T47D (cell line): ENCODE measurements around the gene RENBP.

Experiments
- DNase-seq, 2 experiments: peaks; one replicate each; pipeline versions ENCODE4 v3.0.0 to v3.0.0-alpha.2; 2011 to 2012; ENCODE audit warnings: low read depth in 1 of 2, low spot score in 1 of 2
- JUND ChIP-seq: IDR thresholded peaks from 2 replicates; pipeline ENCODE4 v1.6.1; 2012; ENCODE audit warnings: low read depth
- in situ Hi-C: cut with HindIII; loops from 2 replicates; pipeline ENCODE4 v1.10.0; 2016; ENCODE audit warnings: low sequenced_read_pairs, low pct_unique_long_range_greater_than_20kb

The RENBP gene

DNA sequence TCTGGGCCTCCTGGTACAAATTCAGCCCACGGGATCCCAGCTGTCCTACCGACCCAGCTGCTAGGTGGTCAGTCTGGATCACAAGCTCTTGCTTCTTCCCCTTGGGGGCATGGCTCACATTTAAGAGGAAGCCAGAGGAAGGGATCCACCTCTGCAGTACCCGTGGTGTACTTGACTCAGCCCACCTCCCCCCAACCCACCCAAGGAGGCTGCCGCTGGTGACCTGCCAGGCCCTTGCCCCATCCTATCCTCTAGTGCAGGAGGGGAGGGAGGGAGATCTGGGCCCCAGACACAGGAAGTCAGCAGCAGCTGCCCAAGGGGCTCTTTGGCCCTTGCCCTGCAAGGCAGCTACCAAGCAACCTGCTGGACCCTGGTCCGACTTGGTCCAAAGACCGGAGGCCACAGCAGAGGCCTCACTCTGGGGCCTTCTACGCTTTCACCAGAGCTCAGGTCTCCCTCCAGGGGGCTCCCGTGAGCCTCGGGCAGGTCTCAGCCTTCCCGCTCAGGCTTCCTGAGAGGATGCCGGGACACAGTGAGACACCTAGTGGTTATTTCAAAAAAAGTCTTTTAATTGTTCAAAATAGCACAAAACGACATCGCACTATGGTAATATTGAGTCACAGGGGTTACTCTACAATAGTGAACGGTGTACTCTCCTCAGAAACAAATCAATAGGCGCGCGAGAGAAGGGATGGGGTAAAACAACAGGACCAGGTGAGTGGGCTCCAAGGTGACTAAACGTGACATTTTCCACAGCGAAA is 2.7 kb upstream of the RENBP start:
- in situ Hi-C loops, result no loop called here
- TF ChIP-seq JUND, result no peak
- peak in 1 of 2 experiments; percentile 77 for DNase-seq

DNA sequence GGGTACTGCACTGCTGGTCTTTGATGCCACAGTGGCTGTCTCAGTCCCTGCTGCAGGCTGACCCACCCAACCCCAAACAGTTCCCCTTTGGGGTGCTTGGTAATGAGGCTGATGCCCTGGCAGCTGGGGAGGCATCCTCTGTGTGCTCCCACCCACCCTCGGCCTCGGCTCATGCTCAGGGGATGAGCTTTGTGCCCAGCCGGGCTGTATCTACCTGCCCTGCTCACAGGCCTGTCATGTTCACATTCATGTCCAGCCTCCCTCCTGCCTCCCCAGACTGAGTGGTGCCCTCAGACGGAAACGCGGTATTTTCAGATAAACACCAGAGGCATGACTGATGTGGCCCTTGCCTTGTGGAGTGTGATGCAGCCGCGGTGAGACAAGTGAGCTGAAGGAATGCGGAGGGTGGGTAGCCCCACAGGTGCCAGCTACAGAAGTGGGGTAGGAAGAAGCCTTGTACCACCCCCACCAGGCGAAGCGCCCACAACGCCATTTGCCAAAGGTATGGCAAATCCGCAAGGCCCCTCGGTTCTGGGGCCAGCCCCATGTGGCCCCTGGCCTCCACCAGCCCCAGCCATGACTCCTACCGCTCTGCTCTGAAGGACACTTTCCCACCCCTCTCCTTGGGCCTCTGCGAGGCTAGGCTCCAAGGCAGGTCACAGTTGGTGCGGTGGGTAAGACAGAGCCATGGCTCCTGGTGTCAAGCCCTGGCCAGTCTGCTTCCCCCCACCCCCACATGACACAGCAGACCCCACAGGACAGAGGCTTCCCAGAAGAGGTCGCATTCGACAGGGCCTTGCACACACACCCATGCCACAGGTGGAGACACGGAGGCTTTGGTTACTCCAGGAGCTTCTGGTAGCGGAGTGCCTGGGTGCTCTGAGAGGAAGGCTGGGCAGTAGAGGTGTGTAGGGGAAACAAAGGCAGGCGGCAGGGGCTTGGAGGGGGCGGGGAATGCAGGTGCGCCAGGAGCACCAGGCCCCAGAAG is 1.8 kb upstream of the RENBP start:
- TF ChIP-seq JUND, result no peak
- in situ Hi-C loops, result no loop called here
- no peak for DNase-seq

DNA sequence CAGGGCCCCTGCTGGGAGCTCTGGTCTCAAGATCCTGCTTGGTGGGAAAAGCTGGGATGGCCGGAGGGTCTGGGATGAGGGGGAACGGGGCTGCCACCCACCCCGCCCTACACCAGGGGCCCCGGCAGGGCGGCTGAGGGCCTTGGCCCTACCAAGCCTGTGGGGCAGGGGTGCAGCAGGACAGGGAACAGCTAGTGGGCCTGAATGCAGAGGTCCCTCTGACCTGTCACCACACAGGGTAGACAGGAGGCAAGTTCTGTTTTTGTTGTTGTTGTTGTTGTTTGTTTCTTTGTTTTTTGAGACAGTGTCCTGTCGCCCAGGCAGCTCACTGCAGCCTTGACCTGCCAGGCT is 332 bp upstream of the RENBP start:
- no peak for TF ChIP-seq JUND
- no peak for DNase-seq
- in situ Hi-C loops, result no loop called here

DNA sequence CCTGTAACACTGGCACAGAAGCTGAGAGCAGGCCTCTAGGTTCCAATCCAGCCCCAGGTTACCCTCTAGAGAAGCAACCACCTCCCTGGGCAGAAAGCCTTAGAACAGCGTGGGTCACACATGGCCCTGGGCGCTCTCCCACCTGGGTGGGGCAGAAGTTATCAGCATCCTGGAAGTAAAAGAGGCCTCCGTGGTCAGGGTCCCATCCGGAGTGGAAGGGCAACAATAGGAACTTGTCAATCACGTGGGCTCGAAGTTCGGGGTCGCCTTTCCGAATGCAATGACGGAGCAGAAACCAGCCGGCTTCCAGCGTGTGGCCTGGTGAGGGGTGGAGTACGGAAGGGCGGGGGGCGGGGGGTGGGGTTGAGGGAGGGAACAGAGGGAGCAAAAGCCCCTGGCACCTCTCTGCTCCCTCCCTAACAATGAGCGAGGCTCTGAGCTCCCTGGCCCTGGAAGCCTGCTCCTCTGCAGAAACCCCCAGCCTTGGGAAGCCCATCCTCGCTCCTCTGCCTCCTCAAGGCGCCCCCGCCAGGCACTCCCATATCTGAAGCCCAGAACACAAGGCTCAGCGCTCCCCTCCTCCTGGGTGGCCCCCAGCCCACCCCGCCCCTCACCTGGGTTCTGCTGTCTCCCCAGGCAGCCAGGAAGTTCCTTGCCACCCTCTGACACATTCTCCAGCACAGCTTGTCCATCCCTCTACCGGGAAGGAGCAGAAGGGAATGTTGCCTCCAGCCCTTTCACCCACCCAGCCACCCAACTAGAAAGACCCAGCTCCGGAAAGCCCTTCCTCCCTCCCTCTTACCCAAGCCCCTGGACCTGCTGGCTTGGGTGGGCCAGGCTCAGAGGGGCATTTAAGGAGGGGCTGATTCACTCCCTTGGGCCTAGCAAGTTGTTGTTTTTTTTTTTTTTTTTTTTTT is 2.8 kb downstream of the RENBP start:
- DNase-seq, result no peak
- no peak for TF ChIP-seq JUND
- in situ Hi-C loops, result no loop called here

DNA sequence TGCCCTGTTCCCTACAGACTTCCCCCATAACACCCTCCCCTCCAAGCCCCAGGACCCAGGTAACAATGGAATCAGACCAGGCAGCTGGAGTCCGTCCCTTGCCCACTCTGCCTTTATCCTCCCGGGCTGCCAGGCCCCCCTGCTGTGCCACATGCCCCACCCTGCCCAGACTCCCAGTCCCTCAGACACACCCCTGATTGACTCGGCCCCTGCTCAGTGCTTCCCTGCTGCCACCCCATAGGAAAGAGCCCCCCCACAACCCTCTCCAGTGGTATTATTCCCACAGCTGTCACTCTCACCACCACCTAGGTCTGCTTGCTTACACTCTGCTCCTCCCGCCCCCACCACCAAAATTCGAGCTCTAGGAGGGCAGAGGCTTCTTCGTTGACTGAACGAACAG is 4.9 kb downstream of the RENBP start:
- in situ Hi-C loops, result no loop called here
- TF ChIP-seq JUND, result no peak
- DNase-seq, result no peak

DNA sequence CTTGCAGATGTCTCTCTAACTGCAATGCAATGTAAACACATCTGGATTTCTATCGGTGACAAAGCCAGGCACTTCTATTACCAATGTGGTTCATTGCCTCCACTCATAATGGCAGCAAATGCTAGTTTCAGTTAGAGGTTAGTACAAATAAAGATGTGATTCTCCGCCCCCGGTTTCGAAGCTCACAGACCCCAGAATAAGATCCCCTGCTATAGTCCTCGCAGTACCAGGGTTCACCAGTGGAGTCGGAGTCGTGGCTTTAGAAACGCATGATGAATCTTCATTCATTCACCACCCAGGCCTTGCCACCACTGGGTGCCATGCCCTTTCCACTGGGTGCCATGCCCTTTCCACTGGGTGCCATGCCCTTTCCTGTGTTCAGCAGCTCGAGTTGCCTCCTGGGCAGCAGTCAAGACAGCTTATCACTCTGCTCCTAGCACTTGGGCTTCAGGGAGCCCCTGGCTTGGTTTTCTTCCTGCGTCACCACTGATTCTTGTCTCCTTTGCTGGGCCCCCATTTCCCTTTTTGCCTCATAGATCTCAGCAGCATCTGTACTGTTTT is 6.1 kb downstream of the RENBP start:
- DNase-seq, result no peak
- TF ChIP-seq JUND, result no peak
- in situ Hi-C loops, result no loop called here

DNA sequence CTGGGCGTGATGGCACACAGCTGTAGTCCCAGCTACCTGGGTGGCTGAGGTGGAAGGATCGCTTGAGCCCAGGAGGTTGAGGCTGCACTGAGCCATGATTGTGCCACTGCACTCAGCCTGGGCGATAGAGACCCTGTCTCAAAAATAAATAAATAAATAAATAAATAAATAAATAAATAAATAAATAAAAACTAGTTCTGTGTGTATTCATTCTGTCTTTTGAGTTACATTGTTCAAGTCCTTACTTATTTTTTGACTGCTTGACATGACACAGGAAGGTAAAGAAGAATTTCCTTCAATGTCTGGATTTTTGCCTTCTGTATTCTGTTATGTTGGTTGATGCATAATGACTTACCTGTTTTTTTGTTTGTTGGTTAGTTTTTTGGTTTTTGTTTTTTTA is 7.4 kb downstream of the RENBP start:
- in situ Hi-C loops, result no loop called here
- DNase-seq, result no peak

DNA sequence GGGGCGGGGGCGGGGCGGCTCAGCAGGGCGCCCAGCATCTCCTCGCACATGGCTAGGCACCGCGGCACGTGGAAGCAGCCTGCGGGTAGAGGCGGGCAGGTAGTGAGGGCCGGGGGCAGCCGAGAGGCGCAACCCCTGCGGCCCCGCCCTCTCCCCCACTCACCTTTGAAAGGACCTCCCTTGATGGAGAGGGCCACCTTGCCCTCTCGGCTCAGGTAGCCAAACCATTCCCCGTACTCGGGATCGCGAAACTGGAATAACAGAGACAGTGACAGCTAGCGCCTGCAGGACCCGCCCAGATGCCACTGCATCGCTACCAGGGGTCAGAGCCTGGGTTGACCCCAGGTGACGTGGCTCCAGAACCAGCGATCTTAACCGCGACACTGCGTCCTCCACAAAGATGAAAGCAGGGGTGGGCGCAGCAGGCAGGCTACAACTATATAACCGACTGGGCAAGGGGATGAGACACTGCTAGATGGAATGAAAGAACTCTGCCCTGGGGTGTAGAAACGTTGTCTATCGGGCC is 9.1 kb downstream of the RENBP start:
- no peak for TF ChIP-seq JUND
- DNase-seq, result peak in 1 of 2 experiments; percentile 42
- in situ Hi-C loops, result no loop called here

More for the DNA sequence above, 7.4 kb downstream of the RENBP start:
- no peak for TF ChIP-seq JUND

DNA sequence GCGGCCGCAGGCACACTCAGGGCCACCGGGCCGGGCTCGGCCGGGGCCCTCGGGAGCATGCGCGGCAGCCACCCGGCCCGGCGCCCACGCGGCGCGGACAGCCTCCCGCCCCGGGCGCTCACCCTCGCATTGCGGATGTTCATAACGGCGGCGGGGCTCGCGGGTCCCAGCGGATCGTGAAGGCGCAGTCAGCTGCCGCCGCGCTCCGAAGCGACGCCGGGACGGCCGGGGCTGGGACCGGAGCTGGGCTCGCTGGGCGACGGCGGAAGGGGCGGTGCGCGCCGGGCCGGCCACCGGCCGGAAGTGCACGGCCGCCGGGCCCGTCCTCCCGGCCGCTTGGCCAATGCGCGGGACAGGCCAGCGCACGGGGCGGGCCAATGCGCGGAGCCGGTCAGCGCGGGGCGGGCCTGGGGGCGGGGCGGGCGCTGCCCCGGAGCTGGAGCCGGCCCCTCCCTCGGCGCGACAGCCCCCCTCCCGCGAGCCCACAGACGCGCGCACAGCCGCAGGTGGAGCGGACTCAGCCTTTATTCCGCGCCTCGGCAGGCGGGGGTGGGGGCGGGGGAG is 9.6 kb downstream of the RENBP start, which contains the start of gene NAA10:
NAA10 (minus strand) TSS at position 276 of the 564 bp plus-strand sequence; CDS start at position 143, 133 bp downstream.
- peak; percentile 74 to 77 for DNase-seq
- in situ Hi-C loops, result no loop called here
- no peak for TF ChIP-seq JUND

DNA sequence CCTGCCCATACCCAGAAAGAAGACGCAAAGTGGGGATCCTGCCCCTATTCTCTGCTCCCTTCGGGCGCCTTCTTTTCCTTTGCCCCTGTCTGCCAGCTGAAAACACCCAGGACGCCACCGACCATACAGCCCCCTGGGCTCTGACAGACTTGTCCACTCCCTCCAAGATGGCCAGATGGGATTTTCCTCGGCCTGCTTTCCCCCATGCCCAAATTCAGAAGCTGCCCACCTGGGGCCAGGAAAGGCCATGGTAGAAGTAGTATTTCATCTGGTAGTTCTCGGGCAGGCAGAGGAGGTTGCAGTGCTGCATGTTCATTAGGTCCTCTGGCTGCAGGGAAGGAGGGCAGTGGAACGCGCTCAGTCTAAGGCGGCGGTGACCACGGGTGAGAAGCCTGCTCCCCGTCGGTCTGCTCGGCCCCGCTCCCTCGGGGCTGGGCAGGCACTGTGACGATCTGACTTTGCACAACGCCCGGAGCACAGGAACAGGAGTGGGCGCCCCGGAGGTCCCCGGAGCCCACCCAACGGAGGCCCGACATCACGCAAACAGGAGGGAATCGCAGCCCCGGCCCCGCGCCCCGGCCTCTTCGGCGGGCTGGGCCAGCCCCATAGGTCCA is 10.2 kb downstream of the RENBP start:
- in situ Hi-C loops, result no loop called here

DNA sequence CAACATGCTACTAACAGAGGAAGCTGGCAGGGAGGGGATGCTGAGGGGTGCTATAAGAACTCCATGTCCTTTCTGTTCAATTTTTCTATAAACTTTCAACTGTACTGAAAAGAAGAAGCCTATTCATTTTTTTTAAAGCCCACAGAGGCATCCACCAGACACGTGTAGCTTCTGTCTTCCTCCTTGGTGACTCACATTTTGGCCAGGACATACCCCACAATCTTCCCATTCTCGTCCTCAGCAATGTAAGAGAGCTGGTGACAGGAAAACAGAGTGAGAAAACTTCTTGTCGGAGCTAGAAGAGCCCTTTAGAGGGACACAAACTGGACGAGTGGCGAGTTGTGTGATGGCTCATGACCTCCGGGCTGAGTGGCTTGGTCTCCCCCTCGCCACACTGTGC is 10.7 kb downstream of the RENBP start:
- TF ChIP-seq JUND, result no peak
- in situ Hi-C loops, result no loop called here
- no peak for DNase-seq

More for the DNA sequence above, 10.2 kb downstream of the RENBP start:
- DNase-seq, result no peak
- no peak for TF ChIP-seq JUND
